ENCODE results near the gene EVX2.

Gene EVX2

DNA sequence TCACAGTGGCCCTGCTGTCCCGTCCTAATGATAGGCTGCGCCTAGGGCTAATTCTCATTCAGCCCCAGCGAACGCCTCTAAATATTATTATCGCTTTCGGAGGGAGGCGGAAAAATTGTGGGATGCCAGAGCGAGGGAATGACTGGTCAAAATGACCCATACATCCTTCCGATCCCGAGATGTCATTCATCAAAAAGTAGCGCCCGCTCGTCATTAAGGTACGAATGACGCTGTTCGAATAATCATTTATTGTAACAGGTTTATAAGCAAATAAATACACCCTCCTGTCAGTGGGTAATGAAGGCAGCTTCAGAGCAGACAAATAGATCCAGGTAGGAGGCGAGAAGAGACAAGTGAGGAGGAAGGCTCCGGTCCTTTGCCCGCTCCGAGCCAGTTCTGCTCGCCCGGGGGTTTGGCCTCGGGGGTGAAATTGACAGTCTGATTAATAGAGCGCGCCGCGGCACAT, at the start of gene EVX2:
Gene EVX2 (minus strand): TSS at position 167 of the 466 bp plus-strand sequence. CDS start 186 bp downstream, outside the sequence.
- DNase-seq (ENCODE audit: low read depth in 3 of 3), result no peak

DNA sequence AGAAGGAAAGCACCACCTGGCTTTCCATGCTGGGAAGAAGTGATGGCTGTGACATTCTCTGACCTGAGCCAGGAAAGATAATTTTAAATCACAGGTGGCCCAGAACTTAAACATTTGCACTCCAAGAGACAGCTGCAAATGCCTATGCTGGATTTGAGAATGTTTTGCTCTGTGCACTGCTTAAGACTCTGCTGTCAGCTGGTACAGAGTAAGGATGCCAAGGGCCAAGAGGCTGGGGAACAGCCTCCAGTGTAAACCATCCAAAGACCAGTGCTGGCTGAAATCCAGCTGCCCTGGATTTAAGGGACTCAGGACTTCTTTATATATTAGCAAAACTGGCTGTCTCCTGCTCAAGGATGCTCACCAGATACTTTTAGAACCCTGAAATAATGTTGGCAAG, 49.6 kb upstream of the EVX2 start:
- no peak for DNase-seq (ENCODE audit: low read depth in 3 of 3)

DNA sequence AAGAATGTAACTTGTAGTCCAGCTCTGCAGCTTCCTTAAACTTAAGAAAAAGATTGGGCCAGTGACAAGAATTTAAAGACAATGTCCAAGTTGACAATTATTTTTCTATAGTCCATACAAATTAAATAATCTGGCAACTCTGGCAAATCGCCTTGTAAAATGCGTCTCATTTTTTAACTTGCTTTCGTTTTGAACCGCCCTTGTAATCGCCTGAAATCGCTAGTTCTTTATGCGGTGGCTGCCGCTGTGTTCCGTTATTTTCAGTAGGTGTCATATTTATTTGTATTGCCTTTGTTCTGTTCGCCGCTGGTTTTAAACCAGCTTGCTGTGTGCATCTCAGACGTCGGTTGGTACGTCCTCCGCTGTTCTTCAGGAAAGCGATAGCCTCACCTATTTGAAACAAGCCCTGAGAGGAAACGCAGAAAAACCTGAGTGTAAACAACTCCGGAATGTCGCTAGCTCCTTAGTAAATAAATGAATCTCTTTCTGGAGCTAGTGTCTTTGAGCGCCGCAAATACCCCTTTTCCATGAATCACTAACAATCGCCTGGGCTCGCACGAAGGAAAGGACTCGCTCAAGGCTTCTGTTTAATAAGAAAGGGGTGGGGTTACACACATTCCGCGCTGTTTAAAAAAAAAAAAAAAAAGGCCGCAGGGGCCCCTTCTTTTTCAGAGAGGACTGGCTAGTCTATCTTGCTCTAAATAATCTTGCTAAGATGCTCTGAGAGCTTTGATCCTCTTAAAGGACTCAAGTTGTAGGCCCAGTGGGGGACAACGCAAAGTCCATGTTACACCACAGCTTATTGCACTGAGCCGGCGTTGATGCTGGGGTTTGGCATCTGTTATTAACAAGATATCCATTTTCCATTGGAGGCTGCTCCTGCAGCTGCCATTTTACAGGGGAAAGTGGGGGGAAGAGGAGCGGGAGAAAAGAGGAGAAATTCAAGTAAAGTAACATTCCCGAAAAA, 48.7 kb upstream of the EVX2 start:
- no peak for DNase-seq (ENCODE audit: low read depth in 3 of 3)

DNA sequence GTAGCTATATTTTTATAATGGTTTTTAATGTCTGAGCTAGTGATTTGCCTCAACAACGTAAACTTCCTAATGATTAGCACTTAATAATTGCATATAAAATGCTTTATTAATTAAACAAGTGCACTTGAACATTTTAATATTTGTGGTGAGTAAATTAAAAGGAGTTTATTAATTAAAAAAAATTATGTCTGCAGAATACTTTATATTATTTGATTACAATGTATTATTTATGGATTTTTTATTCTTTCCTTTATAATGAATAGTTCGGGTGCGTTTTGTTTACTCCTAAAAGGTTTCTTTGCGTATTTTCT, 48.0 kb upstream of the EVX2 start:
- DNase-seq (ENCODE audit: low read depth in 3 of 3), result no peak

DNA sequence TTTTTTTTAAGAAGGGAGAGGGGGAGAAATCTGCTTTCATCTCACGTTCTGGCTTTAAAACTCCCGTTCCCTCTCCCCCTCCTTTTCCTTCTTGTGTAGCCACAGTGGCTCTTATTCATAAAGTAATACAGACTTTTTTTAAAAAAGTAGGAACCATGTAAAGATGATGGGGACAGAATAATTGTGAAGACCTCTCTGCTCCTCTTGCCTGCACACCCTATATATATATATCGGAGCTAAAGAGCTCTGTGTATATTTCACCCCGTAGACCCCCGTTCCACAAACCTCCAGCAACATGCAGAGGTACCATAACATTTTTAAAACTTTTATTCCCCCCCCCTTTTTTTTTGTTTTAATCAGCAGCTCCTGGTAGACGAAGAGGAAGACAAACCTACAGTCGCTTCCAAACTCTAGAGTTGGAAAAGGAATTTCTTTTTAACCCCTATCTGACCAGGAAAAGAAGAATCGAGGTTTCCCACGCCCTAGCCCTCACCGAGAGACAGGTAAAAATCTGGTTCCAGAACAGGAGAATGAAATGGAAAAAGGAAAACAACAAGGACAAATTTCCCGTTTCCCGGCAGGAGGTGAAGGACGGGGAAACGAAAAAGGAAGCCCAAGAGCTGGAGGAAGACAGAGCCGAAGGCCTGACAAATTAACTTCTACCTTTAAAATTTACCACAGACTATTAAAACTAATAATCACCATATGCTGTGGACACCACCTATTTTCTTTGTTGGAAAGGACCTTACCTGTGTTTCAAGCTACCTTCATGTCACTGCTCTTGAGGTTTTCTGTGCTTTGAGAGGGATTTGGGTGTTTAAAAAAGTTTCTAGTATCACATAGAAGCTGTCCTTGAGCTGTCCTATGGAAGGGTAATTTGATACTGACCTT, 47.4 kb upstream of the EVX2 start:
- DNase-seq (ENCODE audit: low read depth in 3 of 3), result no peak

DNA sequence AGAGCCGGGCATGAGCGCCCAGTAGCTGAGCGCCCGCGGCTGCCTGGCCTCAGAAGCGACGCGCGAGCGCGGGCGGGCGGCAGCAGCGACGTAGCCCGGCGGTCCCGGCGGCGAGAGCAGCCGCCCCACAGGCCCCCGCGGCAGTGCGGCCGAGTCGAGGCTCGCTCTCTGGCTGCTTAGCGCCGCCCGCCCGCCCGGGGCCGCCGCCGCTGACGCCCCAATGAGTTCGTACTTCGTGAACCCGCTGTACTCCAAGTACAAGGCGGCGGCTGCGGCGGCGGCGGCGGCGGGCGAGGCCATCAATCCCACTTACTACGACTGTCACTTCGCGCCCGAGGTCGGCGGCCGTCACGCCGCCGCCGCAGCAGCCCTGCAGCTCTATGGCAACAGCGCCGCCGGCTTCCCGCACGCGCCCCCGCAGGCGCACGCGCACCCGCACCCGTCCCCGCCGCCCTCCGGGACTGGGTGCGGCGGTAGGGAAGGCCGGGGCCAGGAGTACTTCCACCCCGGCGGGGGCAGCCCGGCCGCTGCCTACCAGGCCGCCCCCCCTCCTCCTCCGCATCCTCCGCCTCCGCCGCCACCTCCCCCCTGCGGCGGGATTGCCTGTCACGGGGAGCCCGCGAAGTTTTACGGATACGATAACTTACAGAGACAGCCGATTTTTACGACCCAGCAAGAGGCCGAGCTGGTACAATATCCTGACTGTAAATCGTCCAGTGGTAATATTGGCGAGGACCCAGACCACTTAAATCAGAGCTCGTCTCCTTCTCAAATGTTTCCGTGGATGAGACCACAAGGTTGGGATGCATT, 46.6 kb upstream of the EVX2 start:
- DNase-seq (ENCODE audit: low read depth in 3 of 3), result no peak

DNA sequence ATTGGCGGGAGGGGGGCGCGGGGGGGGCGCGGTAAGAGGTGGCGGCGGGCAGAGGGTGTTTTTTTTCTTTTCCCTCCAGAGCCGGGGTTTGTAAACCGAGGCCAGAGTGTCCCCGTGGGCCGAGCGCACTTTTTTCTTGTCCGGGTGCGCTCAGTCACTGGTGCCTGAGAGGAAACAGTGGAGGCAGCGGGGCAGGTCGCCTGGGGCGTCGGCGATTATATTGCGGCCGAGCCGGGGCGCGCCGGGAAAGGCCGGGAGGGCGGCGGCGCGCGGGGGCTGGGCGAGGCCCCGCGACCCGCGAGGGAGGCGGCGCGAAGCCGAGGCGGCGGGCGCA, 46.0 kb upstream of the EVX2 start:
- DNase-seq (ENCODE audit: low read depth in 3 of 3), result no peak

DNA sequence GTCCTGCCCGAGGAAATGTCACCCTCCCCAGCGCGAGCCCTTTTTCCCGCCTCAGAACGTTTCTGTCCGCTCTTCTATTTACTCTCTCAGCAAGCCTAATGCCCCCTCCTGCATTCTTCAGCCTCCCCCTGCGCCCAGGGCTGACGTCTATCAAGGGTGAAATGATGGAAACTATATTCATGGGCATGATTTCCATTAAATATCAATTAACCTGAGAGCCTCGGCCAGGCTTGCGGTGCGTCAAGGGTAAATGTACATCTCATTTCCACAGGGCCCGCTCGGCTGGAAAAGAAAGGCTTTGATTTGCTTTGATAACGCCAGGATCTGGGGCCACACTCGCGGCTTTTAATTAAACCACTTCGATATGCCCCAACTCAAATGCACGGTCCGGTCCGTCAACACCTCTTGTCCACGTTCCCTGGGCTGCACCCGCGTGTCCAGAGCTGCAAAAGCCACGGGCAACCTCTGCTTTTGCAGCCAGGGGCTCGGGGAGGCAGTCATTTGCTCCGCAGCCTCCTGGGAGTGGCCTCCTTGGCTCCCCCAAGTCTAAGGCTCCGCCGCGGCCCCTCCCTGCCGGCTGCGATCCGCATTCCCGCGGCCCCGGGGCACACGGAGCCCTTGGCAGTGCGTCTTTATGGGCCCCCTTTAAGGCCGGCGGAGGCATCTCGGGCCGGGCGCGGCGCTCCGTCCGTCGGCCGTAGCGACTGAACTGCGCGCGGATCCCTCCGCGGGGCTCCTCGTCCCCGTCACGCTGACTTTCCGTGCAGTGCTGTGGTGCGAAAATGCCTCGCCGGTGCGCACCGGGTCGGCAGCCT, 45.4 kb upstream of the EVX2 start, which contains the start of gene HOXD8:
Gene HOXD8 (plus strand): TSS at position 724 of the 815 bp plus-strand sequence. CDS start 662 bp downstream, outside the sequence.
- no peak for DNase-seq (ENCODE audit: low read depth in 3 of 3)

DNA sequence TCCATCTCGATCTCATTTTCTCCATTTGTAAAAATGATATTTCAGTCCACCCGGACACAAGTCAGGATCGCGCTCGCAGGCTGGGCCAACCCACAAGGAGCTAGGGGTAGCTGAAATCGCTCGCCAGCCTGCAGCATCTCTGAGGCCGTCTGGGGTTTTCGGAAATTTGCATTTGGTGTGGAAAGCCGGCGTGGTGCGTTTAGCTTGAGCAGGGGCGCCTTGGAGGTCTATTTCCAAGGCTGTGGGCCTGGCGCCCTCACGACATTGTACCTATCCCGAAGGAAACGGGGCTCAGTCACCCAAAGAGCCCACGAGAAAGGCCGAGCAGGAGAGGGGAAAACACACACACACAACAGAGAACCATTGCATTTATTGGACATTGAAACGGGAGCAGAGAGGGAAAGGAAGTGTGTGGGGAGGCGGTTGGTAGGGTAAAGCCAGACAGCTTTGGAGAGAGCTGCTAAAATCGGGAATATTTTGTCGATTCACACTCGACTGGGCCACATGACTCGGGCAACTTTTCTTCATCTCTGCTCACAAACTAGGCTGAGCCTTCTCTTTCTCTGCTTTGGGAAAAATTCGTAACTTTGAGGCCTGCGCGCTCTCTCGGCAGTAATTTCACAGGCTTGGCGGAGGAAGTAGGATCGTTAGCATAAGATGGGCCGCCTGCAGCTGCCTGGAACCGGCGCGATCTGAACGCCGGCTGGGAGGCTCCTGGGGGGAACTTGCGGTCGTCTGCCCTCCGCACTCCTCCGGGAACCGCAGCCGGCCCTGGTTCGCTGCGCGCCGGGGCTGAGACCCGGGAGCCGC, 44.6 kb upstream of the EVX2 start:
- no peak for DNase-seq (ENCODE audit: low read depth in 3 of 3)

DNA sequence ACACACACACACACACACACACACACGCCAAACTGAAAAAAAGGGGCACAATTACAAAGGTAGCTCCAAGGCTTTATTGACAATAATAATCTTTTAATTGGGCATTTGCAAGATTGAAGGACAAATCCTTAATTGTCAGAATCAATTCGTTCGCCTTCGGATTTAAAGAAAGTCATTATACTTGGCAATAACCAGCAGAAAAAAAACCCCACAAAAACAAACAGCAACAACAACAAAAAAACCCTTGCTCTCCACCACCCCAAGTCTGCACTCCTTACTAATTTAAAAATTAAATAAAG, 44.0 kb upstream of the EVX2 start:
- DNase-seq (ENCODE audit: low read depth in 3 of 3), result no peak

DNA sequence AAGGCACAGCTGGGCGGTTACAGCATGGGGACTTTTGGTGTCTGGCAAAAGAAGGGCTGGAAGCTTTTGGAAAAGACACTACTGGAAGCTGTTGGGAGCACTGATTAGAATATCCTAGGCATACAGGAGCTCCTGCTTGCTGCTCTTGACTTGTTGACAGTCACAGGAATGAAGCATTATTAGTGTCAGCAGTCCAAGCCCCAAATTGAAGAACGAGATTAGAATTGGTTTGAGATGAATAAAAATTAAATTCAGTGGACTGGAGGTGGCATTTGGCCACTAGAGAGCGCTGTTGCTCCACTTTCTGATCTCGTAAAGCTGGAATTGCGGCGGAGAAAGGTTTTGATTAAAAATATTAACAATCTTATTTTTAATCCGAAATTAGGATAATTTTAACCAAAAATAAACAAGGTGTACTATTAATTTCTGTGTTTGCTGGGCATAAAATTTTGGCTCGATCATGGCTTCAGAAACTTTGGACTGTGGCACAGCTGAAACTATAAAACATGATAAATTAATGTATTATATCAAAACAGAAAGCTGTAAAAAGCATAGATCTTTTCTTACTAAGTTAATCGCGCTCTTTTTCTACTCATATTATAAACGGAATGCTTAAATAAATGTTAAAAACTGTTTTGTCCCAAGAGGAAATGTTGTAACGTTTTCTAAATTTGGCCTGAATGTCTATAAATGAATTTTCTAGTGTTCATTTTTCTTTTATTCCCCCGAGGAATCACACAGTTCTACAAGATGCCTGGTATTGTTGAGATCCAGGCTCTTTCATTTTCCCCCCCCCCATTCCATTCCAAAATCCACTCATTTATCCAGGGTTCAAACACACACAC, 43.4 kb upstream of the EVX2 start:
- DNase-seq (ENCODE audit: low read depth in 3 of 3), result peak; percentile 32 to 47 (median 45)

DNA sequence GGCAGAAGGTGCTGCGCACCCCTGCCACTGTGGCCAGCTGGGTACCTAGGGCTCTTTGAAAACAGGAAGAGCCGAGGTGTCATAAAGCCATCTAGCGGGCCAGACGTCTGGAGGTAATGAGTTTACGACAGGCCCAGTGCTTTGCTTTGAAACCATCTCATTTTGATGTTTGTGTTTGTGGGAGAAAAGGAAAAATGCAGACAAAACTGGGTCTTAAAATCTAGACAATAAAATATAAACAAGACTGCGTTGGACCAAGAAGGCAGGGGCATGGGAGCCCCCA, 42.0 kb upstream of the EVX2 start:
- no peak for DNase-seq (ENCODE audit: low read depth in 3 of 3)

DNA sequence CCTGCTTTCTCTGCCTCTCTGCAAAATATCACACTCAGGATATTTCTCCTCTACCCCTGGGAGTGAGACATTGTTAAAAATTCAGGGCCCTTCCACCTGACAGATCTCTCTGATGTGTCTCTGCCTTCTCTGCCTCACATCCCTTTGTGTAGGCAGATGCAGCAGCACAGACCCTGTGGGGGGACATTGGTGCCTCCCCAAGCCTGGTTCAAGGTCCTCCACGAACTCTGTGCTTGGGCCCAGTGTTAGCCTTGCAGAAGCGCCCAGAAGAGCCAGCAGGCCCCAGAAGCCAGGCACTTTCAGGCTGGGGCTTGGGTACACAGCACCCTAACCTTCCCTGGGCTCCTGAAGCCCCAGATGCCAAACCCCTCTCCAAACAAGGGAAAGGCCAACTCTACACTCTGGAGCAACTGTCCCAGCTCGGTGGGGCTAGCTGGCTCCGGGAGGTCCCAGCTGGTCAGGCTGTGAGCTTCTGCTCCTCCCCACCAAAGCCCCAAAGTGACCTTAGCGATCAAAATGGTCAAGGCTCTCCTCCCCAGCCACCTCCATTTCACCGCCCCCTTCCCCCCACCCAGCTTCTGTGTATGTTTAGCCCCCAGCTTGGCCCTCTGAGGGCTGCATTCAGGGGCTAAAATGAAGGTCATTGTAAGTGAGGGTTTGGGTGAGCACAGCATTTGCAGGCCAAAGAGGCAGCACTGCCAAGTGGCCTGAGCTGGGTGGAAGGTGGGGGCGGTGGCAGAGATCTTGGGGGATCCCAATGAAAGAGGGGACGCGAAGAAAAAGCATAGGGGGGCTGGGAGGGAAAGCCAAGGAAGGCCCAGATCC, 41.4 kb upstream of the EVX2 start:
- DNase-seq (ENCODE audit: low read depth in 3 of 3), result no peak

DNA sequence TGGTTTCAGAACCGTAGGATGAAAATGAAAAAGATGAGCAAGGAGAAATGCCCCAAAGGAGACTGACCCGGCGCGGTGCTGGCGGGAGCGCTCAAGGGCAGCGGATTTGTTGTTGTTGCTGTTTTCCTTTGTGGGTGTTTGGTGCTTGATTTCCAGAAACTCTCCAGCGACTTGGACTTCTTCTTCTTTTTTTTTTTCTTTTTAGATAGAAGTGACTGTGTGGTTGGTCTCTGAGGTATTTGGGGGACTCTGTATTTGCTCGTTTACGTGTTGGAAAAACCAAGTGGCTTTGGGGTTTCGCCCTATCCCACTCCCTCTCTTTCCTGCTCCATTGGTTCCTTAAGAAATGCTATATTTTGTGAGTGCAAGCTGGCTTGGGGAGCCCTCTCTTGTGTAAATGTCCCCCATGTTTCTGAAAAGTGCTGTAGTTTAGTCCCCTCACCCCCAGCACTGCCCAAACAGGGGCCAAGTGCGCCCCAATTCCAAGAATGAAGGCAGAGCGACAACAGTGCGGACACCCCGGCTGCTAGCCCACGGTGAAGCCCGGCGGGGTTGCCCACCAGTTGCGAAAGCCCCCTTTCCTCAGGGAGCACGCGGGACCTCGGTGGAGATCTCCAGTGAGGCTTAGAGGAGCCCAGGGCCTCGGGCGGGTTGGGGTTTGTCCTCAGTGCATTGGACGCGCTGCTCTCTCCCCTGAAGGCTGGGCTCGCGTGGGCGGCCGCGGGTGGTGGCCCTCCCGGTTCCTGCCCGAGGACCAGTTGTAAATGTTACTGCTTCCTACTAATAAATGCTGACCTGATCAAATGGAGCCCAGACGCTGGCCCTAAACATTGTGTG, 40.6 kb upstream of the EVX2 start:
- DNase-seq (ENCODE audit: low read depth in 3 of 3), result no peak

DNA sequence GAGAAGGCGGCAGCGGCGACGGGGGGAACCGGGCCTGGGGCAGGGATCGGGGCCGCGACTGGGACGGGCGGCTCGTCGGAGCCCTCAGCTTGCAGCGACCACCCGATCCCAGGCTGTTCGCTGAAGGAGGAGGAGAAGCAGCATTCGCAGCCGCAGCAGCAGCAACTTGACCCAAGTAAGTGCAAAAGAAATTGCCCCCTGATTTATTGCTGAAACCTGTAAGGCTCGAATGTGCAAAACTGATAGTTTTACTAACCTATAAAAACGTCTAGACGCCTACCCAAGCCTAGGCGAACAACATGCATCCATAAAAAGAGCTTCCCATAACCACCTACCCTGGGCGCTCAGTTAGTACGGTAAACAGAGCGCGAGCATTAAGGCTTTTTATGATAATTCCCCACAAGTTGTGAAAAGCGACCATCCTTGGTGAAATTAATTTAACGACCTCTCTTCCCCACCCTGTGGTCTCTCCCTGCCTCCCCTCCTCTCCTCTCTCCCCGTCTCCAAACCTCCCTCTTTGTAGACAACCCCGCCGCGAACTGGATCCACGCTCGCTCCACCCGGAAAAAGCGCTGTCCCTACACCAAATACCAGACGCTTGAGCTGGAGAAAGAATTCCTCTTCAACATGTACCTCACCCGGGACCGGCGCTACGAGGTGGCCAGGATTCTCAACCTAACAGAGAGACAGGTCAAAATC, 39.8 kb upstream of the EVX2 start:
- DNase-seq (ENCODE audit: low read depth in 3 of 3), result no peak

DNA sequence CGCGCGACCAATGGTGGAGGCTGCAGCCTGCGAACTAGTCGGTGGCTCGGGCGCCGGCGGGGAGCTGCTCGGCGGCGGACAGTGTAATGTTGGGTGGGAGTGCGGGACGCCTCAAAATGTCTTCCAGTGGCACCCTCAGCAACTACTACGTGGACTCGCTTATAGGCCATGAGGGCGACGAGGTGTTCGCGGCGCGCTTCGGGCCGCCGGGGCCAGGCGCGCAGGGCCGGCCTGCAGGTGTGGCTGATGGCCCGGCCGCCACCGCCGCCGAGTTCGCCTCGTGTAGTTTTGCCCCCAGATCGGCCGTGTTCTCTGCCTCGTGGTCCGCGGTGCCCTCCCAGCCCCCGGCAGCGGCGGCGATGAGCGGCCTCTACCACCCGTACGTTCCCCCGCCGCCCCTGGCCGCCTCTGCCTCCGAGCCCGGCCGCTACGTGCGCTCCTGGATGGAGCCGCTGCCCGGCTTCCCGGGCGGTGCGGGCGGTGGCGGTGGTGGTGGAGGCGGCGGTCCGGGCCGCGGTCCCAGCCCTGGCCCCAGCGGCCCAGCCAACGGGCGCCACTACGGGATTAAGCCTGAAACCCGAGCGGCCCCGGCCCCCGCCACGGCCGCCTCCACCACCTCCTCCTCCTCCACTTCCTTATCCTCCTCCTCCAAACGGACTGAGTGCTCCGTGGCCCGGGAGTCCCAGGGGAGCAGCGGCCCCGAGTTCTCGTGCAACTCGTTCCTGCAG, 39.1 kb upstream of the EVX2 start, which contains the start of gene HOXD9:
Gene HOXD9 (plus strand): TSS at position 37 of the 728 bp plus-strand sequence. CDS start 50 bp downstream, at position 87.
- no peak for DNase-seq (ENCODE audit: low read depth in 3 of 3)

Measured in stimulated activated CD4-positive, alpha-beta T cell treated with anti-CD3 and anti-CD28 coated beads, TNF-alpha, amount 100 ng/mL, for 4 hours (primary cell).